HepG2 (cell line): ENCODE measurements around the gene UCKL1. TPM values are rescaled to one million over a fixed set of nuclear protein-coding genes. Genes with fewer than 3 reads are reported as not detected.

ENCODE experiments used
- CREB1 ChIP-seq, 2 experiments: fragments of 450-650 bp in 1 of 2; IDR thresholded peaks; 2 replicates each; pipeline ENCODE4 v1.6.1; 2016 to 2017; ENCODE audit warnings: control low read depth in 1 of 2, mild to moderate bottlenecking in 1 of 2, missing compliant biosample characterization in 1 of 2, missing genetic modification characterization in 1 of 2
- FIP1L1 ChIP-seq: fragments of 200-400 bp; formaldehyde crosslinking; IDR thresholded peaks from 2 replicates; pipeline ENCODE4 v1.6.1; 2018; ENCODE audit warnings: low read depth, mild to moderate bottlenecking, low read length, moderate library complexity, borderline replicate concordance; ENCODE audit not compliant: insufficient read depth
- GMEB1 ChIP-seq: sonication (generic); formaldehyde crosslinking; IDR thresholded peaks from 2 replicates; pipeline ENCODE4 v1.5.1; 2020; ENCODE audit warnings: missing genetic modification reagents, mild to moderate bottlenecking, borderline replicate concordance
- GPN1 ChIP-seq: sonication (generic); formaldehyde crosslinking; IDR thresholded peaks from 2 replicates; pipeline ENCODE4 v1.5.1; 2020; ENCODE audit warnings: missing genetic modification reagents, borderline replicate concordance
- GRHL1 ChIP-seq: sonication (generic); formaldehyde crosslinking; conservative IDR thresholded peaks from 2 replicates; pipeline ENCODE4 v1.8.0; 2022; ENCODE audit warnings: missing genetic modification reagents
- MTF2 ChIP-seq: sonication (generic); formaldehyde crosslinking; IDR thresholded peaks from 2 replicates; pipeline ENCODE4 v1.5.0; 2020; ENCODE audit warnings: missing genetic modification reagents, borderline replicate concordance
- MXD3 ChIP-seq: IDR thresholded peaks from 2 replicates; pipeline ENCODE4 v1.6.1; 2016; ENCODE audit warnings: mild to moderate bottlenecking, missing biosample characterization, missing genetic modification reagents
- REST ChIP-seq, 2 experiments: IDR thresholded peaks; 2 replicates each; pipeline ENCODE4 v1.6.1; 2011 to 2012; ENCODE audit warnings: low read length in 2 of 2, borderline replicate concordance in 1 of 2, low read depth in 1 of 2, mild to moderate bottlenecking in 1 of 2, moderate library complexity in 1 of 2
- SCMH1 ChIP-seq: sonication (generic); formaldehyde crosslinking; IDR thresholded peaks from 2 replicates; pipeline ENCODE4 v1.9.0; 2021; ENCODE audit warnings: missing genetic modification reagents, mild to moderate bottlenecking, borderline replicate concordance
- SETDB1 ChIP-seq: sonication (generic); formaldehyde crosslinking; IDR thresholded peaks from 2 replicates; pipeline ENCODE4 v1.5.1; 2020; ENCODE audit warnings: missing genetic modification reagents, mild to moderate bottlenecking, borderline replicate concordance
- SKI ChIP-seq: fragments of 450-650 bp; IDR thresholded peaks from one replicate; pipeline ENCODE4 v1.6.1; 2018; ENCODE audit warnings: mild to moderate bottlenecking; ENCODE audit not compliant: partially characterized antibody
- TBX2 ChIP-seq: sonication (generic); formaldehyde crosslinking; IDR thresholded peaks from 2 replicates; pipeline ENCODE4 v1.5.0; 2020; ENCODE audit warnings: missing genetic modification reagents, mild to moderate bottlenecking, borderline replicate concordance
- TEAD3 ChIP-seq: optimal IDR thresholded peaks from 2 replicates; pipeline ENCODE3; 2016; ENCODE audit warnings: borderline replicate concordance
- ZFP41 ChIP-seq: sonication (generic); formaldehyde crosslinking; IDR thresholded peaks from 2 replicates; pipeline ENCODE4 v1.4.0; 2020; ENCODE audit warnings: mild to moderate bottlenecking, missing genetic modification reagents, borderline replicate concordance
- ZNF136 ChIP-seq: sonication (generic); formaldehyde crosslinking; IDR thresholded peaks from 2 replicates; pipeline ENCODE4 v1.8.1; 2022; ENCODE audit warnings: low read depth, mild to moderate bottlenecking, moderate library complexity, missing genetic modification reagents
- ZNF232 ChIP-seq: sonication (generic); formaldehyde crosslinking; IDR thresholded peaks from 2 replicates; pipeline ENCODE4 v1.4.0; 2020; ENCODE audit warnings: missing genetic modification reagents, borderline replicate concordance
- ZNF282 ChIP-seq: fragments of 450-650 bp; IDR thresholded peaks from 2 replicates; pipeline ENCODE4 v1.6.1; 2018; ENCODE audit not compliant: partially characterized antibody
- ZNF513 ChIP-seq: sonication (generic); formaldehyde crosslinking; conservative IDR thresholded peaks from 2 replicates; pipeline ENCODE4 v1.5.0; 2020; ENCODE audit warnings: missing genetic modification reagents
- polyA plus RNA-seq, 8 experiments: library from polyadenylated mRNA; depleted of rRNA in 3 of 8; stranded (reverse) in 7 of 8; unstranded in 1 of 8; fragments of >200 nt; fragmentation: Illumina TruSeq in 4 of 8; extraction: Trizol in 4 of 8; gene quantifications; 2 replicates each; pipeline versions ENCODE4 v1.2.1 to v1.2.3, GENCODE V29; 2011 to 2016; ENCODE audit warnings: low read depth in 4 of 8, missing spikeins in 1 of 8, mixed read lengths in 1 of 8; ENCODE audit not compliant: insufficient read depth in 1 of 8
- total RNA-seq, 5 experiments: library from RNA; depleted of rRNA; stranded (reverse); fragments of >200 nt; fragmentation: Illumina TruSeq; extraction: Trizol; gene quantifications; 2 replicates each; pipeline ENCODE4 v1.2.3, GENCODE V29; 2016; ENCODE audit warnings: low read depth in 1 of 5

UCKL1 gene
- total and polyA plus RNA-seq, 2 of the 13 experiments (the other 11 are each of a cell fraction or from before 2014, with no cell fraction given), result 50.2 to 126 TPM

GRCh38 chr20:63955827-63956663 is at the start of gene UCKL1 (continued):
- TF ChIP-seq ZNF513 (CRISPR knock-in tag) (peak; percentile 98), SCMH1 (no peak), ZNF136 (CRISPR knock-in tag) (no peak), FIP1L1 (peak; percentile 86; the same call in 1 of the 2 replicates), TEAD3 (CRISPR knock-in tag) (peak; percentile 67), SKI (peak; percentile 56), REST (IDR thresholded peaks at IDR 0.05; ENCODE audit: borderline replicate concordance in 1 of 2, low read depth in 1 of 2, low read length in 2 of 2) (peak in 1 of 2 experiments; percentile 65; a peak in 2 of 4 replicates), MTF2 (CRISPR knock-in tag) (peak; percentile 62; the same call in 1 of the 2 replicates), GRHL1 (no peak), ZFP41 (peak; percentile 99; the same call in 1 of the 2 replicates), SETDB1 (CRISPR knock-in tag) (peak; percentile 82; the same call in 1 of the 2 replicates), TBX2 (peak; percentile 98), CREB1 (IDR thresholded peaks at IDR 0.05) (peak; percentile 79), CREB1 (CRISPR knock-in tag; IDR thresholded peaks at IDR 0.05) (no peak), GPN1 (CRISPR knock-in tag) (peak; percentile 84), ZNF232 (peak; percentile 98), MXD3 (CRISPR knock-in tag) (peak; percentile 99), GMEB1 (CRISPR knock-in tag) (peak; percentile 94), ZNF282 (no peak)
